GDM1 (cell line): ENCODE results near the gene SEC24D.

ENCODE experiments used
- DNase-seq: peaks from one replicate; lab custom pipeline; 2025; lab: John Stamatoyannopoulos, UW

SEC24D gene

DNA sequence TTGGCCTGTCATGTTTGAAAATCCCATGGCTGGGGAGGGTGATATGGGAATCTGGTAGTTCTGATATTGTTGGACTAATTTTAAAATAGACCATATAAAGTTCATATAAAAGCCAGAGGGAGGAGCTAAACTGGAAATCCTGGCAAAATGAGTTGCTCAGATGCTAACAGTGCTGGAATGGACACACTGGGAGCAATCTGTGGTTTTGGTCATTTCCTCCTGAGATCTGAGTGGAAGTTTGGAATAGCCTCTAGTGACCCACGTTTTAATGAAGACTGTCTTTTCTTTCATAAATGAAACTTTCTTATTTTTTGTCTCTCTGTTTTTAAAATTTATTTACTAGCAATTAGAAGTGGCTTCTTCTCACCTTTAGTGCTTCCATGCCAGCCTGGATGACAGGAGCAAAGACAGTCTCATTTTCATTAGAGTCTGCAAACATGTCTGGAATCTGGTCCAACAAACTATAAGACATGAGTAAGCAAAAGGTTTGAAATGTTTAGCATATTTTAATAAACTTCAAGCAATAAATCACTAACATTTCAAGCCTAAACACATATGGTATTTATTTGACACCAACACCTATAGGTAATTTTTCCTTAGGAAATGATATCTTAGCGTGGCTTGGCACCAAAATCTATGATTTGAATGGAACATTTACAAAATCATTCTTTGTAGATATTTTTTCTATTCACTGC is 84.2 kb downstream of the SEC24D start:
- no peak for DNase-seq

DNA sequence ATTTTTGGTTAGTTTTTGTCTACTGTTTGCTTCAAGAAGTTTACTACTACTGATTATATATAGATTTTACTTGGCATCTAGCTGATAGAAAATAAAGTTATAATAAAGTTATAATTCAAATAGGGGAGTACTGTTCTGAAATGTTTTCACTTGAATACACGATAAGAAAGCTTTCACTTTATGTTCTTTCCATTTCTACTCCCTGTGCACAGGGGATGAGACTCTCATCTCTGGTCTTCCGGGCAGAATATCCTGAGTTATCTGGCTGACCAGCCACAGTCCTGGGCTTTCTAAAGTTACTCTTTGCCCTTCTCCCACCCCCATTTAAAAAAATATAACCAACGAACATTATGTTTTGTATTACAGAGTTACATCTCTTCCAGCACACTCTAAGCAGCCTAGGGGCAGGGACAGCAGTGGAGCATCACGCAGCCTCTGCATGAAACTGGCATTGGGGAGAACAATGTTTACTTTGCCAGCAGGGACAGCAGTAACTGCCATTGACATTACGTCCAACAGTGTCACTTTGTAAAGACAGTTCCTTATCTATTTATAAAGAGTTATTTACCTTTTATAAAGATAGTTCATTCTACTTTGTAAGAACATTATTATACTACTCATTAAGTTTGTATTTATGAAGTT is 86.5 kb downstream of the SEC24D start:
- no peak for DNase-seq

- no peak for DNase-seq
Observed at GRCh38 chr4:118746251-118746919, 89.5 kb downstream of the SEC24D start.

DNA sequence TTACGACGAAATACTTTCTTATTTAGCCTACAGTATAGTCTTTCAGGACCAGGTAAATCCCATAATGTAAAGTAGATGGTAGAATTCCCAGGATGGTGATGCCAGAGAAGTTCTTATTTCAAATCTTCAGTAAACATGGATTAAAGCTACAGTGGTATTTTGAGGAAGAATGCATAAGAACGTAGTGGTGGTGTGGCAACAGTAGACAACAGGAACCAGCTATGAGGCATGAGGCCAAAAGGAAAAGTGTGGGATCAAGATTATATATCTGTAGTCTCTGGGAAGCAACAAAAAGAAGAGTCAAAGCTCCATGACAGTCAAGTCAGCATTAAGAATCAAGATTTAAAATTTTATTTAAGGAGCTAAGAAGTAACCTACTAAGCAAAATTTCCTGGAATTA is 90.6 kb downstream of the SEC24D start:
- no peak for DNase-seq

DNA sequence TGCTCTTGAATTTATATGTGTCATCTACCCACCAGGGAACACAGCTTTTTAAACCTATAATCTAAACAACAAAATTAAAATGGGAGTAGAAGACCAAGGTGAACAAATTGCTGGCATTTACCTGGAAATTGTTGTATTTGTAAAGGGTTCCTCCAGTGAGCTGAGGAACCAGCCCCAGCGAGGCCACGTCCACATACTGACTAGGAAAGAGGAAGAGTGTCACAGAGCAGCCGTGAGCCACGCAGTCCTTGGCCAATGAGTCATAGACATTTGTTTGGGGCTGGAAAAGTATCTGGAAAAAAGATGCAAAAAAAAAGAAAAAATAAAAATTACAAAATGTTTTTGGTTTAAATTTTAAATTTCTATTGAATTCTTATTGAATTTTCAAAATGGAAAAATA is 92.1 kb downstream of the SEC24D start:
- DNase-seq, result no peak

DNA sequence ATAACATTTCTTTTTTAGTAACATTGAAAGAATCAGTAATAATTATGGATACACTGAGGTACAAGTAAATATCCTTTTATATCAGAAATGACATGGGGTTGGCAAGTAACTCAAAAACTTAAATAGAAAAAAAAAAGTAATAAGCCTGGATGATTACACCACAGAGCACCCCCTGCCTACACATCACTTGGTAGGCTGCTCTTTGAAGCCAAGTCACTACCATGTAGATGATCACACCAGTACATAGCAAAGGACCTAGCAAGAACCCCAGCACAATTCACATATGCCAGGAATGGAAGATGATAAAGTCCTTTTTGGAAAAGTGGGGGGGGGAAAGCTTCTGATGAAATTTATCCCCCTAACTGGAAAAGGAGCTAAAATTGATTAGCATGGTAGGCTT is 93.9 kb downstream of the SEC24D start:
- no peak for DNase-seq

DNA sequence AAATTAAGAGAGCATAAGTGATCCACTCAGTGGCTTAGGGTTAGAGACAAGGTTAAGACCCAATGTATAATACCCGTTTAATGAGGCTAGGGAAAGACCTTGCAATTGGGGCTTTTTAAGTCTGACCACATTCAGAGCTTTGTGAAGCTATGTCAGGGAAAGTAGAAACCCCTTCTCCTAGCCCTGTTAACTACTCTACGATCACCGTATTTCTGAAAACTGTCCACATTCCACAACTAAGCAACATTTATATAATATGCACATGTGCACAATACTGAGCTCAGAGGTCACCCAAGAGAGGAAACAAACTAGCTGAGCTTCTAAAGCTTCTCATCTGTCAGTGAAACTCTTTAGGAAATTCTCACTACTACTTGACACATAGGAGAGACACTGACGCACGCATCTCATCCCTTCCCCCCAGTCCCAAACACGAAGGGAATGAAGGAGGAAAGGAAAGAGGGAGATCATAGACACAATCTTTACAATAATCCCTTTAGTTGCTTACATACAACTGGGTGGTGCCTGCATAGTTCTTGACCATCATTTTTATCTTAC is 94.5 kb downstream of the SEC24D start:
- DNase-seq, result no peak

DNA sequence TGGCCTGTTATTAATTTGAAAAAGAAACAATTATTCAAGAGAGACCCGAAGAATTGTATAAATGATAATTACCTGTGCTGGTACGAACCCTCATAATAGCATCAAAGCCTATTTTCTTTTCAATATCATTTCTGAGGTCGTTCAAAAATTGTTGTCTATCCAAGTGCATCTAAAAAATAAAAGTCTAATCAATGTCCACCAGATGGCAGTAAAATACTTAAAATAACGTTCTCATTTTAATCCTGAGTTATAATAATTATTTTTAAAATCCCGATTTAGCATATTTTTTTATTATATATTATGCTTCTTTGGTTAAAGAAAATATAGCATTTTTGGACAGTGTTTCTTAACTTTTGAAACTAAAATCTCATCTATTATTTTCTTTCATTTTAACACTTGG is 95.1 kb downstream of the SEC24D start:
- no peak for DNase-seq

- no peak for DNase-seq
Observed at GRCh38 chr4:118739022-118739713, 96.8 kb downstream of the SEC24D start.

DNA sequence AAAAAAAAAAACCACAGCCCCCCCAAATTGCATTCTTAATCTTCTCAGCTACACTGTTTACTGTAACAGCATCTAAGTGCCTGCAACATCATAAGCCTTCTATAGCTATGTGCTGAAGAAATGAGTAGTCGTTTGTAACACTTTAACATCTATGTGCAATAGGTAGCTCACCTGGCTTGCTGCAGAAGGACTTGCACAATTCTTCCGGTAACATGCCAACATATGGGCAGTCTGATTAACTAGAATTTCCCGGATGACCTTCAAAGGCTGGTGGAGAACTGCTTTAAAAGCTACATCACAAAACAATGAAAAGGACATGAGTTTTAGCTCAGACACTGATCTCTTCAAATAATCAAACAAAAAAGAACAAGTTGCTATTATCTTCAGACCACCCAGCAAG is 97.8 kb downstream of the SEC24D start:
- no peak for DNase-seq

- DNase-seq, result no peak
Observed at GRCh38 chr4:118736900-118737299, 99.0 kb downstream of the SEC24D start.

- no peak for DNase-seq
Observed at GRCh38 chr4:118734491-118735205, 101.3 kb downstream of the SEC24D start.

GRCh38 chr4:118732591-118733330 is 103.2 kb downstream of the SEC24D start:
- no peak for DNase-seq

DNA sequence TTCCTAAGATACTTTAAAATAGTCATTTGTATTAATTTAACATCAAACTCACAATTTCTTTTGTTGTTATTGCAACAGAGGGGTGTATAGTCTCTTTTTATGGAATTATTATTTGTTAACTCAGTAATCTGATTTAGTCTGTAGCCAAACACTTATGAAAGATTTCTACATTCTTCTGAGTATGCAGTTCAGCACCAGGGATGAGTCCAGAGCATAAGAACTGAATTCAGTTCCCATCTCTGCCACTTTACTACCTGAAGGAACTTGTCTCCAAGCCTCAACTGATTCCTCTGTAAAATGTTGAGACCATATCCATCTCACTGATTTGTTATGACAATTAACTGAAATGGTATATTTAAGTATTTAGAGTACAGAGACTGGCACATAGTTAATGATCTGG is 105.2 kb downstream of the SEC24D start:
- DNase-seq, result no peak

DNA sequence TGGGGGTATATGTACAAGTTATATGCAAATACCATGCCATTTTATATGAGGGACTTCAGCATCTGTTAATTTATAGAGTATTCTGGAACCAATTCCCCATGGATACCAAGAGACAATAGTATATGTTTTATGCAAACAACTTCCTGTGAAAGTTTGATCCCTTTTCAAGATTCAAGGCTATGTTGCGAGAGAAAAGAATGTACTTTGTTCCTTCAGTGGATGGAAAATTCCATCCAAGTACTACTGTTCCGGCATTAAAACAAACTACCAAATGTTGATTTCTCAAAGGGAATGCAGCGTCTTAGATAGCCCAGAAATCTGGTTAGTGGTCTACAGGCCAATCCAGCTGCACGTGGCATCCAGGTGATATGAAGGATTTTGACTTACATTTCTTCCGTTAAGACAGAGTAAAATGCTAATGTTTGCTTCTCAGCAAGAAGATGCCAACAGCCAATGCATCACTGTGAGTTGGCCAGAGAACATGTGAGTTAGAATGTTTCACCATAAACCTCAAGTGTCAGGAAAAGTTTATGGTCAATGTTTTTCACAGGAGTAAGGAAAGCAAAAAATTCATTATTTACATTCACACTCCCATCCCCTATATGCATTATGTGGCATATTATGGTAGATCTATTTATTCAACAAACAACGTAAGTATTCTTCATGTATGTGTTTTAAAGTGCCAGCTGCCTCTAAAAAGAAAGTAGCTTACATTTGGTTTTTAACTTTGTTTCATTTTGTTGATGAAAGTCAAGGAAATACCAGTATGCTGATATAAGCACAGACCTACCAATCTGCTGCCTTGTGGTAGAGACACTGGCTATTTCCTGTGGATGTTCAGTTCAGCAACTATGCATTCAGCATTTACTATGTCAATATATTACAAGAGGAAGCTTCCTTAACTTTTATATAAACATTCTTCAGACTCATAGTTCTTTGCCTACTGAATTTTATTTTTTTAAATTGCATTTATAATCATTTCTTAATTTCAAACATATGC is 106.3 kb downstream of the SEC24D start:
- no peak for DNase-seq

DNA sequence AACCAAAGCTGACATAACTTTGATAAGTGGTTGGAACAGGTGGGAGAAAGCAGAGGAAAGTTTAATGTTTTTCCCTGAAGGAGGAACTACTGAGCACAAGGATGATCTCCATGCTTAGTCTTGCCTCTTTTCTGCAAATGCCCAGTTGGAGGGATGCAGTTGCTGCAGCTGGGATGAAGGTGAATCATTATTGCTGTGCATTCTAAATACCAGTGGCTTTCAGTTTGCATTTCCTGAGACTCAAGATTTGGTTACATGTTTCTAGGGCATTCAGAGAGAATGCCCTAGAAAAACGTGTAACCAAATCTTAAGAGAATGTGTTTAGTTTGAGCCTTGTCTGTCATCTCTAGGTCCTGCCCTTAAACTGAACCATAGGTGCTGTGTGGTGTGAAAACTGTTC is 108.6 kb downstream of the SEC24D start:
- no peak for DNase-seq

DNA sequence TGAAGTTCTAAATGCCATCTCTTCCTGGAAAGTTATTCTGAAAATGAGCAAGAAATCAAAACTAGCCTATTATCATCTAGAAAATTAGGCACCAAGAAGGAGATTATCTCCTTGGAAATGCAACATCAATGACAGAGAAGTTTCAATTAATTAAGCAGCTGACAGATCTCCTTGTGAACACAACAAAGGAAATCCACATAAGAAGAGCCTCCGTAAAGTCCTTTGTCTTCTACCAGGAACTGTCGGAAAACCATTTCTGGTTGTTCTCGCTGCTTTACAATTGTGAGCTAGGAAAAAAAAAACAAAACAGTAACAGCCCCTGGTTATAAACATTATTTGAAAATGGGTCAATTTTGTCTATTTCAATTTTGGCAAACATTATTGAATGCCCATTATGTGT is 112.6 kb downstream of the SEC24D start:
- DNase-seq, result no peak

DNA sequence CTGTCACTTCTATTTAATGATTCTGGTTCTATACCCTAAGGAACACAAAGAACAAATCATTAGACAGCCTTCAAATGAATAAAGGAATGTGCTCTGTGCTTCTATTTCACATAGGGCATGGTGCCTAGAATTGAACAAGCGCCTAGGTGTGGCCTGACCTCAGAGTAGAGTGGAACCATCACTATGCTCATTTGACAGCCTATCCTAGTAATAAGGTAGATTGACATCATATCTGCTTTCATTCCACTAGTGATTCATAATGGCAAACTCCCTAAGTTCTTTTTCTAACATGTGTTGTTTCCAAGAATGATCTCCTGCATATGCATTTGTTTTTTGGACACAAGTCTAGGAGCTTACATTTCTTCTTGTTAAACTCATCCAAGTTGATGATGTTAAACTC is 114.2 kb downstream of the SEC24D start:
- no peak for DNase-seq

- DNase-seq, result no peak
Observed at GRCh38 chr4:118718511-118719170, 117.3 kb downstream of the SEC24D start.
